ENCODE results near the gene PPDPF. TPM values are rescaled to one million over a fixed set of nuclear protein-coding genes. Genes with fewer than 3 reads are reported as not detected.

Gene PPDPF
- total RNA-seq, 1 experiment from 2014 or later: 245 TPM

DNA sequence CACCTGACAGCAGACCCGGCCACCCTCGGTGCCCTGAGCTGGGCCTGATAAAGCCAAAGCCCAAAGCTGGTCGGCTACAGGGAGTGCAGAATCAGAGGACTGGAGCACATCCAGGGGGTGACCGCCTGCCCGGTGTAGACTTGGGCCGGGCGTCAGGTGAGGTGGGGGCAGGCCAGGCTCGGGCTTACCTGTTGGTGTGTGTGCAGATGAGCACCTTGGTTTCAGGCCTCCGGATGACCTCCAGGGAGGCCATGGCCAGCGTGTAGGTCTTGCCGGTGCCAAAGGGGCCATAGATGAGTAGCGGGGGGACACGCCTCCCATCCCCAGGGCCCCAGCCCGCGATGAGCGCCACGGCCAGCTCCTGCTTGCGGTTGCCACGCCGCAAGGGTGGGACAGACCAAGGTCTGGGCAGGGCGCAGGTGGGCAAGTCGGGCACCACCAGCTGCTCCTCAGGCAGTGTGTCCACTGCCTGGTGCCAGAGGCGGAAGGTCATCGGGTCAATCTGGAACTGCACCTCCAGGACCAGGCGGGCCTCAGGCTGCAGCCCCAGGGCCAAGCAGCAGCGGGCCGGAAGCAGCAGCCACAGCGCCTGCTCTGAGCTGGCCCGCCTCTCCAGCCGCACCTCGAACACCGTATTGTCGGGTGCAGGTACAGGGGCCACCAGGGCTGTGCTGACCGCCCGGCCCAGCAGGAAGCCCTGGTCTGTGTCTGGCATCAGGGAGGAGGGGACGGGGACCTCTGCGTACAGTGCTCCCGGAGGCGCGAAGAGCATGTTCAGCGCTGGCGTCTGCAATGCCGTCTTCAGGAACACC, 47.8 kb downstream of the PPDPF start:
- peaks cover 5% of the 10 kb centered on the region; the same call in 1 of the 2 replicates for H3K4me1 ChIP-seq (ENCODE audit: insufficient read depth, low read length)

DNA sequence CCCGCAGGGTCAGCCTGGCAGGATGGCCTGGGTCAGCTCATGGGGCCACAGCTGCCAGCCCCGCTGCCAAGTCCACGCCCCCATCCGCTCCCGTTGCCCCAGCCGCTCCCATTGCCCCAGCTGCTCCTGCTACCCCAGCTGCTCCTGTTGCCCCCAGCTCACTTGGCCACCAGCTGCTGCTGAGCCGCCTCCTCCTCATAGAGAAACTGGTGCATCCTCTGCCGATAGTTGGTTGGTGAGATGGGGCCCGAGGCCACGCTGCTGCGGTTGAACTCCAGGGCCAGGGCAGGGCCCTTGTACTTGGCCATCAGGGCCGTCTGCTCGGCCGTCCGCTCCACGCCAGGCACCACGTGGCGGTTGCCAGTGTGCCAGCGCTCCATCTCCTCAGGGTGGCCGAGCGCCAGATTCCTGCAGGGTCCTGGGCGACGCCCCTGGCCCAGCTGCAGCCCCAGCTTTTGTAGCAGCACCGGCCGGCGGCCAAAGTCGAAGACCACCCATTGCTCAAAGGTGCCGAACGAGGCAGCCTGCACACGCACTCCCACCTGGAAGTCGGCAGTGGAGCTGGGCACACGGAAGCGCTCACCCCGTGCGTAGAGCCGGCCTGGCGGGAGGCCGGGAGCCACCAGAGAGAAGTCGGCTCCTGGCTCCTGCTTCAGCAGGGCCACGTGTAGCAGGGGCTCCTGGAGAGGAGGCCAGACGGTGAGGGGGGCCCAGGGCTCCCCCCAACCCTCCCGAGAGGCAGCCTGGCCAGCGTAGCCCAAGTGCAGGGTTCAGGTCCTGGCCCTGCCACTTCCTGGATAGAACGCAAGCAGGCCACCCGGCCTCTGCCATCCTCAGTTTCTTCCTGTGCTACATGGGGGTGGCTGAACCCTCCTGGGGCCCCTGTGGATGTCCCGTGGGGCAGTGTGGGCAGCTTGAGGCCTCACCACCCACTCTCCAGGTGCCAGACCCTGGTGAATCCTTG, 48.7 kb downstream of the PPDPF start:
- ATAC-seq (no peak), DNase-seq (no peak)
- Histone ChIP-seq H3K9me3 (ENCODE audit: low read length) (no peaks in the 10 kb centered on the region), H3K36me3 (ENCODE audit: low read depth, low read length) (no peaks in the 10 kb centered on the region), H3K27me3 (ENCODE audit: low read length) (no peaks in the 10 kb centered on the region), H4K20me1 (ENCODE audit: low read length) (no peaks in the 10 kb centered on the region), H3K9ac (ENCODE audit: low read length) (no peak overlapping the region), H3K9me2 (replicated peaks; ENCODE audit: low read length) (no peaks in the 10 kb centered on the region), H3K4me2 (ENCODE audit: low read length) (no peak overlapping the region), H3K27ac (ENCODE audit: low read length) (no peak overlapping the region), H3K4me3 (ENCODE audit: low read length) (no peak overlapping the region), H2AFZ (ENCODE audit: low read length) (no peak overlapping the region), H3K4me1 (ENCODE audit: insufficient read depth, low read length) (peaks cover 7% of the 10 kb centered on the region), H3F3A (ENCODE audit: low read length, unreplicated experiment) (no peaks in the 10 kb centered on the region), H3K79me2 (ENCODE audit: low read length) (peaks cover 12% of the 10 kb centered on the region)
- ChIA-PET POLR2A (ENCODE audit: unreplicated experiment) (no interaction called here), CTCF (no interaction called here)
- no TSS peak for BruUV-seq (replicated peaks)
- intact Hi-C loops (cut with micrococcal nuclease): no loop called here
- TF ChIP-seq, protein P1, sequence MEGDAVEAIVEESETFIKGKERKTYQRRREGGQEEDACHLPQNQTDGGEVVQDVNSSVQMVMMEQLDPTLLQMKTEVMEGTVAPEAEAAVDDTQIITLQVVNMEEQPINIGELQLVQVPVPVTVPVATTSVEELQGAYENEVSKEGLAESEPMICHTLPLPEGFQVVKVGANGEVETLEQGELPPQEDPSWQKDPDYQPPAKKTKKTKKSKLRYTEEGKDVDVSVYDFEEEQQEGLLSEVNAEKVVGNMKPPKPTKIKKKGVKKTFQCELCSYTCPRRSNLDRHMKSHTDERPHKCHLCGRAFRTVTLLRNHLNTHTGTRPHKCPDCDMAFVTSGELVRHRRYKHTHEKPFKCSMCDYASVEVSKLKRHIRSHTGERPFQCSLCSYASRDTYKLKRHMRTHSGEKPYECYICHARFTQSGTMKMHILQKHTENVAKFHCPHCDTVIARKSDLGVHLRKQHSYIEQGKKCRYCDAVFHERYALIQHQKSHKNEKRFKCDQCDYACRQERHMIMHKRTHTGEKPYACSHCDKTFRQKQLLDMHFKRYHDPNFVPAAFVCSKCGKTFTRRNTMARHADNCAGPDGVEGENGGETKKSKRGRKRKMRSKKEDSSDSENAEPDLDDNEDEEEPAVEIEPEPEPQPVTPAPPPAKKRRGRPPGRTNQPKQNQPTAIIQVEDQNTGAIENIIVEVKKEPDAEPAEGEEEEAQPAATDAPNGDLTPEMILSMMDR (conservative IDR thresholded peaks at IDR 0.05; ENCODE audit: low read depth, low read length): no peak
- TF ChIP-seq EZH2phosphoT487 (IDR thresholded peaks at IDR 0.05; ENCODE audit: borderline replicate concordance, low read length): no peak

More for the DNA sequence above, 47.8 kb downstream of the PPDPF start:
- no peak for DNase-seq
- Histone ChIP-seq H3K4me3 (ENCODE audit: low read length) (no peak overlapping the region), H3K9me3 (ENCODE audit: low read length) (no peaks in the 10 kb centered on the region), H3K4me2 (ENCODE audit: low read length) (no peak overlapping the region), H3K27me3 (ENCODE audit: low read length) (no peaks in the 10 kb centered on the region), H3K36me3 (ENCODE audit: low read depth, low read length) (no peaks in the 10 kb centered on the region), H4K20me1 (ENCODE audit: low read length) (no peaks in the 10 kb centered on the region), H3F3A (ENCODE audit: low read length, unreplicated experiment) (no peaks in the 10 kb centered on the region), H3K9me2 (replicated peaks; ENCODE audit: low read length) (no peaks in the 10 kb centered on the region), H3K79me2 (ENCODE audit: low read length) (peaks cover 8% of the 10 kb centered on the region), H2AFZ (ENCODE audit: low read length) (no peak overlapping the region), H3K9ac (ENCODE audit: low read length) (no peak overlapping the region), H3K27ac (ENCODE audit: low read length) (no peak overlapping the region)
- no peak; the same call in 1 of the 2 replicates for ATAC-seq
- TF ChIP-seq, protein P1 (conservative IDR thresholded peaks at IDR 0.05; ENCODE audit: low read depth, low read length): no peak
- TF ChIP-seq EZH2phosphoT487 (IDR thresholded peaks at IDR 0.05; ENCODE audit: borderline replicate concordance, low read length): no peak
- TF ChIP-seq EZH2 (IDR thresholded peaks at IDR 0.05; ENCODE audit: low read length, unreplicated experiment): no peak
- intact Hi-C loops (cut with micrococcal nuclease): no loop called here
- CTCF ChIA-PET: no interaction called here
- POLR2A ChIA-PET (ENCODE audit: unreplicated experiment): no interaction called here
- no TSS peak for BruUV-seq (replicated peaks)
